Calu3 (cell line): ENCODE data around the gene APOBEC4. TPM values are rescaled to one million over a fixed set of nuclear protein-coding genes. Genes with fewer than 3 reads are reported as not detected.

Source experiments
- BruUV-seq: library from RNA; stranded (reverse); fragments of 400-500 nt; replicated peaks from 2 replicates; lab custom pipeline; 2021; lab: Mats Ljungman, UMichigan
- CTCF ChIA-PET: fragments of 300-600 bp; sonication (Branson Sonifier 250); formaldehyde crosslinking; loops from one replicate; lab custom pipeline; 2022; ENCODE audit warnings: antibody characterized with exemption; lab: Charles Lee
- DNase-seq: peaks from one replicate; pipeline ENCODE4 v3.0.0; 2022
- H3K27ac Mint-ChIP-seq: one replicate; pipeline ENCODE4 v1.8.0; 2022; ENCODE audit warnings: mixed read lengths; ENCODE audit not compliant: unreplicated experiment
- H3K27me3 Mint-ChIP-seq: one replicate; pipeline ENCODE4 v1.8.0; 2022; ENCODE audit warnings: mixed read lengths; ENCODE audit not compliant: unreplicated experiment
- H3K36me3 Mint-ChIP-seq: one replicate; pipeline ENCODE4 v1.8.0; 2022; ENCODE audit warnings: mild to moderate bottlenecking, moderate library complexity, mixed read lengths; ENCODE audit not compliant: insufficient read depth, unreplicated experiment
- H3K4me1 Mint-ChIP-seq: one replicate; pipeline ENCODE4 v1.8.0; 2022; ENCODE audit warnings: mild to moderate bottlenecking, low read depth, mixed read lengths; ENCODE audit not compliant: unreplicated experiment
- H3K4me3 Mint-ChIP-seq: one replicate; pipeline ENCODE4 v1.8.0; 2022; ENCODE audit warnings: mild to moderate bottlenecking, low read depth, moderate library complexity, mixed read lengths; ENCODE audit not compliant: unreplicated experiment
- H3K9me3 Mint-ChIP-seq: one replicate; pipeline ENCODE4 v1.8.0; 2022; ENCODE audit warnings: low read depth, mixed read lengths; ENCODE audit not compliant: unreplicated experiment
- CTCF ChIP-seq: fragments of 200-600 bp; IDR thresholded peaks from one replicate; pipeline ENCODE4 v1.8.0; 2022; ENCODE audit warnings: antibody characterized with exemption; ENCODE audit not compliant: unreplicated experiment
- intact Hi-C: fragments of 100-400 bp; cut with micrococcal nuclease; formaldehyde crosslinking; loops from one replicate; pipeline ENCODE4 v1.10.0; 2022; ENCODE audit not compliant: unreplicated experiment
- total RNA-seq: library from RNA; stranded (reverse); gene quantifications from 2 replicates; pipeline ENCODE4 v1.2.3, GENCODE V29; 2022

The APOBEC4 gene
- total RNA-seq, 1 experiment from 2014 or later, result not detected

DNA sequence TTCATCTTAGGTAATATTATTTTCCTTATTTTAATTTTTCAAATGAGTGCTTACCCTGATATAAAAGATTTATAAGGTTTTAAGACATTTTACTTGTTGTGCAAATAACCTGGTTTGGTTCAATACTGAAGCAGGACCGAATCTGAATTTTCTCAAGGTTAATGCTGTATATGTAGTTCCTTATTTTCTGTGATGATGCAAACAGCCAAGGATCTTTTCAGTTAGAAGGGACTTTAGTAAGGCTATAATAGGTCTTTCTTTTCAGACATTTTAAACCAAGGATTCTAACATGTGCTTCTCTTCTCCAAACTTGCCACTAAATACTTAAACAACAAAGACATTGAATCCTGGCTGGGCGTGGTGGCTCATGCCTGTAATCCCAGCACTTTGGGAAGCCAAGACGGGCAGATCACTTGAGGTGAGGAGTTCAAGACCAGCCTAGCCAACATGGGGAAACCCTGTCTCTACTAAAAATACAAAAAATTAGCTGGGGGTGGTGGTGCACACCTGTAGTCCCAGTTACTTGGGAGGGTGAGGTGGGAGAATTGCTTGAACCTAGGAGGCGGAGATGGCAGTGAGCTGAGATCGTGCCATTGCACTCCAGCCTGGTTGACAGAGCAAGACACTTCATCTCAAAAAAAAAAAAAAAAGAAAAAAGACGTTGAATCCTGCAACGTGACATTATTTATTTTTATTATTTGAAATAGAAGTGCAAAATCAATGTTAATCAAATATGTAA lies 14.3 kb downstream of the APOBEC4 start:
- intact Hi-C loops, result no loop called here
- TF ChIP-seq CTCF, result no peak
- H3K27me3 Mint-ChIP-seq, result peaks cover 10% of the 10 kb centered on the region
- DNase-seq, result no peak
- no peak overlapping the region for H3K4me3 Mint-ChIP-seq
- CTCF ChIA-PET, result no interaction called here
- H3K9me3 Mint-ChIP-seq, result no peaks in the 10 kb centered on the region
- BruUV-seq, result no TSS peak
- peaks cover 28% of the 10 kb centered on the region for H3K36me3 Mint-ChIP-seq
- no peak overlapping the region for H3K27ac Mint-ChIP-seq
- H3K4me1 Mint-ChIP-seq, result peaks cover 12% of the 10 kb centered on the region

- no peak for DNase-seq
- intact Hi-C loops, result no loop called here
- CTCF ChIA-PET, result no interaction called here
- Mint-ChIP-seq H3K4me3 (peak overlapping the region; percentile 95), H3K27me3 (peaks cover 10% of the 10 kb centered on the region), H3K4me1 (peaks cover 15% of the 10 kb centered on the region), H3K27ac (peak overlapping the region; percentile 94), H3K36me3 (peaks cover 38% of the 10 kb centered on the region), H3K9me3 (no peaks in the 10 kb centered on the region)
- TSS peak; percentile 28 for BruUV-seq
- no peak for TF ChIP-seq CTCF
Measured at GRCh38 chr1:183636783-183637182, 16.3 kb downstream of the APOBEC4 start.

GRCh38 chr1:183636334-183636682 lies 16.8 kb downstream of the APOBEC4 start:
- H3K27me3 Mint-ChIP-seq, result peaks cover 10% of the 10 kb centered on the region
- TF ChIP-seq CTCF, result no peak
- no peak for DNase-seq
- no peaks in the 10 kb centered on the region for H3K9me3 Mint-ChIP-seq
- peak overlapping the region; percentile 95 for H3K4me3 Mint-ChIP-seq
- intact Hi-C loops, result no loop called here
- H3K36me3 Mint-ChIP-seq, result peaks cover 38% of the 10 kb centered on the region
- peak overlapping the region; percentile 94 for H3K27ac Mint-ChIP-seq
- CTCF ChIA-PET, result interaction anchor here (0.5 to 1.1 kb wide), 3 partner anchors 19 to 279 kb away, joined by 4 to 5 read pairs (median 4); no protein-coding TSS in a partner anchor
- H3K4me1 Mint-ChIP-seq, result peaks cover 17% of the 10 kb centered on the region
- BruUV-seq, result no TSS peak

- Mint-ChIP-seq H3K9me3 (no peaks in the 10 kb centered on the region), H3K4me1 (peaks cover 22% of the 10 kb centered on the region), H3K27ac (peak within 1 kb of the TSS; percentile 94), H3K36me3 (peaks cover 40% of the 10 kb centered on the region), H3K4me3 (peak within 1 kb of the TSS; percentile 95), H3K27me3 (peaks cover 10% of the 10 kb centered on the region)
- no peak for TF ChIP-seq CTCF
- no TSS peak for BruUV-seq
- CTCF ChIA-PET, result interaction anchor here (0.5 to 1.1 kb wide), 4 partner anchors 20 to 400 kb away, joined by 3 to 5 read pairs (median 4); no protein-coding TSS in a partner anchor
- intact Hi-C loops, result no loop called here
- peak; percentile 98 for DNase-seq
Measured at GRCh38 chr1:183635606-183636333, 17.3 kb downstream of the APOBEC4 start, which contains the start of gene ARPC5. TSS of gene ARPC5 (minus strand) at chr1:183635783. CDS start at chr1:183635659, 124 bp downstream.
